ENCODE measurements around the gene ATP6AP2.

DNA sequence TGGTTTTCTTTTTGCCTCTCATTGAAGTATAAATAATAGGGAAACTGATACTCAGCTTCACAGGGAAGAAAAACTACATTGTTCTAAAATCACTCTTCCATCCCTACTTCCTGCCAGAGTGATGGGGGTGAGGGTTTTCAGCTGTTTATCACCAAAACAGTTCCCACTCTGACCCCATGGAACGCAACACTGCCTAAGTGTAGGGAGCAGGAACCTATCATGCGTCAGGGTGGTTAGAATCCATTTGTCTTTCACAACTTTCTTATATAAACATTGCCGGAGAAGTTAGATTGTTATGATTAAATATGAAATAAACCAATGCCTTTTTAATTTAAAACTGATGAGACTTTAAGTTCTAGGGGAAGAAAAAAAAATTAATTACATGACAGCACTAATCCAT is 26.6 kb downstream of the ATP6AP2 start:
- TF ChIP-seq, protein P1, sequence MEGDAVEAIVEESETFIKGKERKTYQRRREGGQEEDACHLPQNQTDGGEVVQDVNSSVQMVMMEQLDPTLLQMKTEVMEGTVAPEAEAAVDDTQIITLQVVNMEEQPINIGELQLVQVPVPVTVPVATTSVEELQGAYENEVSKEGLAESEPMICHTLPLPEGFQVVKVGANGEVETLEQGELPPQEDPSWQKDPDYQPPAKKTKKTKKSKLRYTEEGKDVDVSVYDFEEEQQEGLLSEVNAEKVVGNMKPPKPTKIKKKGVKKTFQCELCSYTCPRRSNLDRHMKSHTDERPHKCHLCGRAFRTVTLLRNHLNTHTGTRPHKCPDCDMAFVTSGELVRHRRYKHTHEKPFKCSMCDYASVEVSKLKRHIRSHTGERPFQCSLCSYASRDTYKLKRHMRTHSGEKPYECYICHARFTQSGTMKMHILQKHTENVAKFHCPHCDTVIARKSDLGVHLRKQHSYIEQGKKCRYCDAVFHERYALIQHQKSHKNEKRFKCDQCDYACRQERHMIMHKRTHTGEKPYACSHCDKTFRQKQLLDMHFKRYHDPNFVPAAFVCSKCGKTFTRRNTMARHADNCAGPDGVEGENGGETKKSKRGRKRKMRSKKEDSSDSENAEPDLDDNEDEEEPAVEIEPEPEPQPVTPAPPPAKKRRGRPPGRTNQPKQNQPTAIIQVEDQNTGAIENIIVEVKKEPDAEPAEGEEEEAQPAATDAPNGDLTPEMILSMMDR (IDR thresholded peaks at IDR 0.05) = no peak
- TF ChIP-seq POLR2AphosphoS5 (IDR thresholded peaks at IDR 0.05) (no peak), POLR2A (IDR thresholded peaks at IDR 0.05) (no peak), EP300 (IDR thresholded peaks at IDR 0.05) (no peak)
